GM18499 (cell line): Measurements from ENCODE around the gene EXOSC3.
"Not testable (repeated sequence)": the region's sequence is repeated elsewhere in the genome, so short reads cannot be mapped to it uniquely, and the experiment has no call there.

ENCODE experiments used
- ATAC-seq: cut with Tn5 transposase; IDR thresholded peaks from one replicate; pipeline ENCODE4 v1.9.1; 2021; ENCODE audit warnings: moderate number of reproducible peaks; ENCODE audit not compliant: insufficient read depth, unreplicated experiment

EXOSC3 gene

GRCh38 chr9:37778534-37778933 lies 6.3 kb downstream of the EXOSC3 start:
- no peak for ATAC-seq

- ATAC-seq: no peak
These were observed 8.5 kb downstream of the EXOSC3 start for GRCh38 chr9:37776328-37776727.

- no peak for ATAC-seq
These were observed 9.5 kb downstream of the EXOSC3 start for GRCh38 chr9:37775216-37775919.

- no peak for ATAC-seq
These were observed 14.9 kb downstream of the EXOSC3 start for GRCh38 chr9:37769995-37770394.

- no peak for ATAC-seq
These were observed 15.6 kb downstream of the EXOSC3 start for GRCh38 chr9:37769306-37769705.

GRCh38 chr9:37765263-37765662 lies 19.6 kb downstream of the EXOSC3 start:
- ATAC-seq: not testable (repeated sequence)

- no peak for ATAC-seq
These were observed 23.4 kb downstream of the EXOSC3 start for GRCh38 chr9:37761511-37761910.

GRCh38 chr9:37760416-37761161 lies 24.3 kb downstream of the EXOSC3 start:
- no peak for ATAC-seq

- no peak for ATAC-seq
These were observed 26.1 kb downstream of the EXOSC3 start for GRCh38 chr9:37758747-37759146.

GRCh38 chr9:37753489-37754190 lies 31.2 kb downstream of the EXOSC3 start, which contains the start of gene TRMT10B:
TRMT10B (plus strand) TSS chr9:37753805; CDS start chr9:37761932, 8,127 bp downstream.
- ATAC-seq: no peak

GRCh38 chr9:37752642-37753488 lies 32.0 kb downstream of the EXOSC3 start:
- ATAC-seq: no peak

- ATAC-seq: not testable (repeated sequence)
These were observed 32.8 kb downstream of the EXOSC3 start for GRCh38 chr9:37752112-37752511.

GRCh38 chr9:37751704-37752103 lies 33.2 kb downstream of the EXOSC3 start:
- not testable (repeated sequence) for ATAC-seq

- no peak for ATAC-seq
These were observed 33.7 kb downstream of the EXOSC3 start for GRCh38 chr9:37751186-37751585.

- ATAC-seq: no peak
These were observed 35.7 kb downstream of the EXOSC3 start for GRCh38 chr9:37749129-37749528.

GRCh38 chr9:37747271-37747753 lies 37.6 kb downstream of the EXOSC3 start:
- ATAC-seq: no peak

- no peak for ATAC-seq
These were observed 38.2 kb downstream of the EXOSC3 start for GRCh38 chr9:37746448-37747270.

GRCh38 chr9:37745970-37746369 lies 38.9 kb downstream of the EXOSC3 start:
- ATAC-seq: no peak

- ATAC-seq: no peak
These were observed 44.1 kb downstream of the EXOSC3 start for GRCh38 chr9:37740631-37741328.
